Activated T-helper 2 cell treated with anti-CD3 and anti-CD28 coated beads, Interferon-gamma antibody, Interleukin-2, Interleukin-4, amounts not matched to agents 10 μg/mL and 5 μg/mL and 100 μg/mL, durations not matched to agents 14 hours and 24 hours and 36 hours (primary cell): ENCODE data around the gene IL17D. TPM values are rescaled to one million over a fixed set of nuclear protein-coding genes. Genes with fewer than 3 reads are reported as not detected.
A peak's percentile ranks its signal among the peaks of the same experiment; 100 is the strongest.
"Not testable (repeated sequence)": the region's sequence is repeated elsewhere in the genome, so short reads cannot be mapped to it uniquely, and the experiment has no call there.

Experiments
- DNase-seq: peaks from one replicate; pipeline ENCODE4 v3.0.0; 2021; ENCODE audit warnings: low spot score
- H3K27ac Mint-ChIP-seq: one replicate; pipeline ENCODE4 v1.8.0; 2021; ENCODE audit warnings: mixed read lengths
- H3K27me3 Mint-ChIP-seq: one replicate; pipeline ENCODE4 v1.8.0; 2021; ENCODE audit warnings: low read depth, mixed read lengths
- H3K36me3 Mint-ChIP-seq: one replicate; pipeline ENCODE4 v1.8.0; 2021; ENCODE audit warnings: low read depth, mixed read lengths
- H3K4me1 Mint-ChIP-seq: one replicate; pipeline ENCODE4 v1.8.0; 2021; ENCODE audit warnings: low read depth, mixed read lengths
- H3K4me3 Mint-ChIP-seq: one replicate; pipeline ENCODE4 v1.8.0; 2021; ENCODE audit warnings: low read depth, mild to moderate bottlenecking, moderate library complexity, mixed read lengths
- H3K9me3 Mint-ChIP-seq: one replicate; pipeline ENCODE4 v1.8.0; 2021; ENCODE audit warnings: mixed read lengths
- intact Hi-C: fragments of 100-400 bp; cut with micrococcal nuclease; formaldehyde crosslinking; loops from one replicate; pipeline ENCODE4 v1.15.1; 2023
- total RNA-seq: library from RNA; stranded (reverse); gene quantifications from 2 replicates; pipeline ENCODE4 v1.2.3, GENCODE V29; 2022

Gene IL17D
- total RNA-seq, result 0.18 and 0.25 TPM in 2 replicates

GRCh38 chr13:20702915-20703779 lies at the start of gene IL17D:
IL17D (plus strand) TSS chr13:20703699; CDS start chr13:20704002, 303 bp downstream.
- peaks cover 43% of the 10 kb centered on the region for H3K27me3 Mint-ChIP-seq
- no peaks in the 10 kb centered on the region for H3K36me3 Mint-ChIP-seq
- H3K9me3 Mint-ChIP-seq, result no peaks in the 10 kb centered on the region
- intact Hi-C loops, result loop anchor here (2.0 to 10.0 kb wide), 3 partner anchors 70 to 511 kb away; partner anchors contain the start of genes CRYL1, EEF1AKMT1 and GJB2
- H3K4me1 Mint-ChIP-seq, result peaks cover 5% of the 10 kb centered on the region
- H3K27ac Mint-ChIP-seq, result no peak within 1 kb of the TSS
- peak; percentile 13 for DNase-seq
- peak within 1 kb of the TSS; percentile 87 for H3K4me3 Mint-ChIP-seq

- Mint-ChIP-seq H3K4me3 (no peak overlapping the region), H3K4me1 (no peaks in the 10 kb centered on the region), H3K36me3 (no peaks in the 10 kb centered on the region), H3K9me3 (no peaks in the 10 kb centered on the region), H3K27ac (no peak overlapping the region), H3K27me3 (peaks cover 3% of the 10 kb centered on the region)
- intact Hi-C loops, result no loop called here
- no peak for DNase-seq
Observed at GRCh38 chr13:20654156-20654555, 49.3 kb upstream of the IL17D start.

GRCh38 chr13:20658451-20659040 lies 45.0 kb upstream of the IL17D start:
- no peaks in the 10 kb centered on the region for H3K4me1 Mint-ChIP-seq
- no peaks in the 10 kb centered on the region for H3K36me3 Mint-ChIP-seq
- intact Hi-C loops, result no loop called here
- no peaks in the 10 kb centered on the region for H3K27me3 Mint-ChIP-seq
- H3K4me3 Mint-ChIP-seq, result no peak overlapping the region
- DNase-seq, result no peak
- H3K9me3 Mint-ChIP-seq, result no peaks in the 10 kb centered on the region
- no peak overlapping the region for H3K27ac Mint-ChIP-seq

- Mint-ChIP-seq H3K4me1 (no peaks in the 10 kb centered on the region), H3K27ac (no peak overlapping the region), H3K9me3 (no peaks in the 10 kb centered on the region), H3K36me3 (no peaks in the 10 kb centered on the region), H3K4me3 (no peak overlapping the region), H3K27me3 (no peaks in the 10 kb centered on the region)
- no peak for DNase-seq
- intact Hi-C loops, result no loop called here
Observed at GRCh38 chr13:20664351-20664750, 39.1 kb upstream of the IL17D start.

GRCh38 chr13:20666948-20667347 lies 36.6 kb upstream of the IL17D start:
- Mint-ChIP-seq H3K27me3 (no peaks in the 10 kb centered on the region), H3K36me3 (no peaks in the 10 kb centered on the region), H3K4me3 (no peak overlapping the region), H3K9me3 (no peaks in the 10 kb centered on the region), H3K4me1 (no peaks in the 10 kb centered on the region), H3K27ac (no peak overlapping the region)
- intact Hi-C loops, result no loop called here
- no peak for DNase-seq

GRCh38 chr13:20667857-20668437 lies 35.6 kb upstream of the IL17D start:
- no peaks in the 10 kb centered on the region for H3K9me3 Mint-ChIP-seq
- intact Hi-C loops, result no loop called here
- no peak overlapping the region for H3K27ac Mint-ChIP-seq
- DNase-seq, result no peak
- no peaks in the 10 kb centered on the region for H3K27me3 Mint-ChIP-seq
- no peaks in the 10 kb centered on the region for H3K4me1 Mint-ChIP-seq
- H3K36me3 Mint-ChIP-seq, result no peaks in the 10 kb centered on the region
- H3K4me3 Mint-ChIP-seq, result no peak overlapping the region

GRCh38 chr13:20669162-20669561 lies 34.3 kb upstream of the IL17D start:
- H3K36me3 Mint-ChIP-seq, result no peaks in the 10 kb centered on the region
- H3K27me3 Mint-ChIP-seq, result no peaks in the 10 kb centered on the region
- H3K27ac Mint-ChIP-seq, result no peak overlapping the region
- DNase-seq, result no peak
- no peaks in the 10 kb centered on the region for H3K4me1 Mint-ChIP-seq
- no peak overlapping the region for H3K4me3 Mint-ChIP-seq
- intact Hi-C loops, result no loop called here
- no peaks in the 10 kb centered on the region for H3K9me3 Mint-ChIP-seq

- Mint-ChIP-seq H3K27ac (no peak overlapping the region), H3K9me3 (no peaks in the 10 kb centered on the region), H3K36me3 (no peaks in the 10 kb centered on the region), H3K27me3 (no peaks in the 10 kb centered on the region), H3K4me1 (no peaks in the 10 kb centered on the region), H3K4me3 (no peak overlapping the region)
- intact Hi-C loops, result no loop called here
- DNase-seq, result no peak
Observed at GRCh38 chr13:20671789-20672188, 31.7 kb upstream of the IL17D start.

- H3K9me3 Mint-ChIP-seq, result no peaks in the 10 kb centered on the region
- intact Hi-C loops, result no loop called here
- no peak overlapping the region for H3K27ac Mint-ChIP-seq
- no peaks in the 10 kb centered on the region for H3K36me3 Mint-ChIP-seq
- no peaks in the 10 kb centered on the region for H3K4me1 Mint-ChIP-seq
- H3K4me3 Mint-ChIP-seq, result no peak overlapping the region
- DNase-seq, result no peak
- no peaks in the 10 kb centered on the region for H3K27me3 Mint-ChIP-seq
Observed at GRCh38 chr13:20672772-20673171, 30.7 kb upstream of the IL17D start.

GRCh38 chr13:20673715-20674114 lies 29.8 kb upstream of the IL17D start:
- no peak for DNase-seq
- Mint-ChIP-seq H3K4me1 (no peaks in the 10 kb centered on the region), H3K4me3 (no peak overlapping the region), H3K27ac (no peak overlapping the region), H3K36me3 (no peaks in the 10 kb centered on the region), H3K9me3 (no peaks in the 10 kb centered on the region), H3K27me3 (no peaks in the 10 kb centered on the region)
- intact Hi-C loops, result no loop called here

- no peak for DNase-seq
- Mint-ChIP-seq H3K36me3 (no peaks in the 10 kb centered on the region), H3K27ac (no peak overlapping the region), H3K9me3 (no peaks in the 10 kb centered on the region), H3K4me1 (no peaks in the 10 kb centered on the region), H3K27me3 (no peaks in the 10 kb centered on the region), H3K4me3 (no peak overlapping the region)
- intact Hi-C loops, result no loop called here
Observed at GRCh38 chr13:20676213-20676612, 27.3 kb upstream of the IL17D start.

- H3K9me3 Mint-ChIP-seq, H3K27me3 Mint-ChIP-seq, H3K27ac Mint-ChIP-seq: not testable (repeated sequence)
Observed at GRCh38 chr13:20678606-20679005, 24.9 kb upstream of the IL17D start.

GRCh38 chr13:20679879-20680278 lies 23.6 kb upstream of the IL17D start:
- Mint-ChIP-seq H3K4me3 (no peak overlapping the region), H3K27me3 (no peaks in the 10 kb centered on the region), H3K27ac (no peak overlapping the region), H3K9me3 (no peaks in the 10 kb centered on the region), H3K4me1 (no peaks in the 10 kb centered on the region), H3K36me3 (no peaks in the 10 kb centered on the region)
- intact Hi-C loops, result no loop called here
- DNase-seq, result no peak

More at GRCh38 chr13:20678606-20679005, 24.9 kb upstream of the IL17D start:
- DNase-seq, H3K36me3 Mint-ChIP-seq, H3K4me1 Mint-ChIP-seq, H3K4me3 Mint-ChIP-seq, intact Hi-C loops: not testable (repeated sequence)
